Peyer's patch (tissue), 4 donors: ENCODE results near the gene DAB1.

Experiments
- CTCF ChIP-seq, 6 experiments: fragments of 450-650 bp in 4 of 6; fragments of 200-600 bp in 2 of 6; sonication (generic) in 1 of 6; IDR thresholded peaks; one replicate each; pipeline ENCODE4 v1.5.1; 2017 to 2019; ENCODE audit warnings: antibody characterized with exemption in 6 of 6, mild to moderate bottlenecking in 3 of 6, moderate library complexity in 1 of 6
- POLR2A ChIP-seq, 2 donors: fragments of 450-650 bp; IDR thresholded peaks; one replicate each; pipeline ENCODE4 v1.5.1; 2017; ENCODE audit warnings: antibody characterized with exemption in 2 of 2, mild to moderate bottlenecking in 2 of 2, moderate library complexity in 2 of 2

GRCh38 chr1:57079454-57080157, 344.3 kb downstream of the DAB1 start:
- TF ChIP-seq POLR2A (IDR thresholded peaks at IDR 0.05), result no peak
- TF ChIP-seq CTCF (IDR thresholded peaks at IDR 0.05), result peak in 1 of 6 experiments; percentile 22
